Duodenal mucosa (tissue), 2 donors: ENCODE results near the gene ZC3H7B.
A peak's percentile ranks its signal among the peaks of the same experiment; 100 is the strongest.
"Not testable (repeated sequence)": the region's sequence is repeated elsewhere in the genome, so short reads cannot be mapped to it uniquely, and the experiment has no call there.

Source experiments
- H3K27ac ChIP-seq: one replicate; pipeline ENCODE4 v1.7.0; 2013; ENCODE audit warnings: low read depth, low read length
- H3K27me3 ChIP-seq, 2 donors: one replicate each; pipeline ENCODE4 v1.7.0; 2013; ENCODE audit warnings: low read length in 2 of 2, control low read depth in 1 of 2; ENCODE audit not compliant: insufficient read depth in 2 of 2, control insufficient read depth in 1 of 2
- H3K36me3 ChIP-seq, 2 donors: one replicate each; pipeline ENCODE4 v1.7.0; 2013; ENCODE audit warnings: low read length in 2 of 2, control low read depth in 1 of 2; ENCODE audit not compliant: insufficient read depth in 2 of 2, control insufficient read depth in 1 of 2
- H3K4me1 ChIP-seq, 2 donors: one replicate each; pipeline ENCODE4 v1.7.0; 2013; ENCODE audit warnings: low read length in 2 of 2, control low read depth in 1 of 2; ENCODE audit not compliant: insufficient read depth in 2 of 2, control insufficient read depth in 1 of 2
- H3K4me3 ChIP-seq, 2 donors: one replicate each; pipeline ENCODE4 v1.7.0; 2013; ENCODE audit warnings: low read length in 2 of 2, low read depth in 1 of 2
- H3K9ac ChIP-seq, 2 donors: one replicate each; pipeline ENCODE4 v1.7.0; 2013; ENCODE audit warnings: low read length in 2 of 2, low read depth in 1 of 2
- H3K9me3 ChIP-seq, 2 donors: one replicate each; pipeline ENCODE4 v1.7.0; 2013; ENCODE audit warnings: low read length in 2 of 2, control low read depth in 1 of 2; ENCODE audit not compliant: control insufficient read depth in 1 of 2

ZC3H7B gene

DNA sequence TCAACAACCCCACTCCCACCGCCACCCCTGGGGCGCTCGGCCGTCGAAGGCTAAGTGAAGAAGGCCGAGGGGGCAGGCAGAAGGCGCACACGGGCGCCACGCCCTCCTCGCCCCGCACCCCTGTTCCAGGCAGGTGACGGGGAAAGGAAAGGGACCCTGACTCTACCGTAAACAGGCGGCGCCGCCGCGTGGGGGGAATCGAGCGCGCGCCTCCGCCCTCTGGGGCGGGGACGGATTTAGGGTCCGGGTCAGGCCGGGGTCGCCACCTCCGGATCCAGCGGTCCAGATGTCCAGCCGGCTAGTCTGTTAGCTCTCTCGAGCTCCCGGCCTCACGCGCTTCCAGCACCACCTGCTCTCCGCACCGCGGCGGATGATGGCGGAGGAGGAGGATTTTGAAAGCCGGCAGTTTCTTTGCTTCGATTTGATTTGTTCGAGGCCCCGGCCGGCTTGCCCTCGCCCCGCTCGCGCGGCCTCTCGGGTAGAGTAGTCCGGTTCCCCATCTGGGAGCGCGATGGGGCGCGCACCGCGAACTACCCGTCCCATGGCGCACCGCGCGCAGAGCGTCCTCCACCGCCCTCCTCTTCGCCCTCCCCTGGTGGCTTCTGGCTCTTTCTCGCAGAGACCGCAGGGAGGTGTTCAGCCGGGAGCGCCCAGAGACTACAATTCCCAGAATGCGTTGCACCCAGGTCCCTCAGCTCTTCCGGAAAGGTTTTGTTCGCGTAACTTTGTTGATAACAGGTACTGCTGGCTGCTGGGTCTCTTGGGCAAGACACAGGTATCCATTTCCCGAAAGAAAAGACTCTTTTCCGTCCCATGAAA is 15.3 kb upstream of the ZC3H7B start, which contains the start of gene RANGAP1:
Gene RANGAP1, minus strand, starts transcription at position 368 of the 819 bp plus-strand sequence. CDS start 5,143 bp downstream, outside the sequence.
- Histone ChIP-seq H3K27me3 (no peaks in the 10 kb centered on the region), H3K36me3 (peaks cover 0 to 7% of the 10 kb centered on the region in 2 donors), H3K4me1 (peaks cover 16 to 20% of the 10 kb centered on the region in 2 donors), H3K4me3 (peak within 1 kb of the TSS; percentile 82 to 93), H3K9ac (peak within 1 kb of the TSS; percentile 77 to 88), H3K27ac (peak within 1 kb of the TSS; percentile 69), H3K9me3 (no peaks in the 10 kb centered on the region)

DNA sequence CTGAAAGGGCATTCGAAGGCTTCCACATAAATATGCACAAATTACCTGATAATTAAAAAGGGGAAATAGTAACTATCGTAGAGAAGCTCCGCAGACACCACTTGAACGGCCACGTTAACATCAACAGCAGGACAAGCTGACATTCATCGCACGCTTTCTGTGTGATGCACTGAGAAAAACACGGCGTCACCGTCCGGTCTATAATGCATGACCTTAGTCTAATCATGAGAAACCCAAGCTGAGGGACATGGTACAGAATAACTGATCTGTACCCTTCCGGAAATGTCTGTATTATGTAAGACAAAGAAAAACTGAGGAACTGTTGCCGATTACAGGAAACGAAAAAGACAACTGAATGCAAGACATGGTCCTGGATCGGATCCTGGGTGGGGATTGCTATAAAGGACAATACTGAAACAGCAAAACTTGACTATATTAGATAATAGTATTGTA is 14.7 kb upstream of the ZC3H7B start:
- Histone ChIP-seq H3K27ac (peak overlapping the region; percentile 69), H3K36me3 (peaks cover 0 to 6% of the 10 kb centered on the region in 2 donors), H3K9ac (peak overlapping the region; percentile 56 to 71), H3K9me3 (no peaks in the 10 kb centered on the region), H3K27me3 (no peaks in the 10 kb centered on the region), H3K4me1 (peaks cover 16 to 20% of the 10 kb centered on the region in 2 donors), H3K4me3 (peak overlapping the region; percentile 79)

DNA sequence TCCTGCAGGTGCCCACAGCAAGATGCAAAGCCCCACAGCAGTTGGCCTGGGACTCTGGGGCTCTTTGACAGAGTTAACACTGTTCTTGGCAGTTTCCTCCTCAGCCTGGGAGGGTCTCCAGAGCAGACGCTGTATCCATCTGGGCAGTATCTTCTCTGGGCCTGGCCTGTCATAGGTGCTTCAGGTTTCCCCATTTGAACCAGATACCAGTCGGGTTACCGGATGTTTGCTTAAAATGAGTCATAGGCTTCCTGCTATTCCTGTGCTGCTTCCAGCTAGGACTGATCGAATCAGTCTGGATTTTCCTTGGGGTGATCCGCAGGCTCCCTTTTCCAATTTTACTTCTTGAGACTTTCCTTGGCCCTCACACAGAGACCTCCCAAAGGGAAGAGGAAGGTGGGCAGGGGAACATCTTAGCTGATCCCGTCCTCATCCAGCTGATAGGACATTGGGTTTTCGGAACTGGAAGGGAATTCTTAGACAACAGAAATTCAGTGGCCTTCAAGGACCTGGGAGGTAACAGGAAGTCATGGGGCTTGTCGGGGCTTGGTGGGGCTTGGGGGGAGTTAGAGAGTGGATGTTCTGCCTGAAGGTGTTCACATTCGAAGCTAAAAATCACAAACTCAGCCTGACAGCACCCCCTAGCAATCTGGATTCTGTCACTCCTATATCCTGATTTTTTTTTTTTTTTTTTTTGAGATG is 12.9 kb upstream of the ZC3H7B start:
- peak overlapping the region; percentile 33 to 62 for H3K9ac ChIP-seq
- H3K4me3 ChIP-seq, result peak overlapping the region in 1 of 2 donors; percentile 48
- peaks cover 16 to 20% of the 10 kb centered on the region in 2 donors for H3K4me1 ChIP-seq
- H3K27me3 ChIP-seq, result no peaks in the 10 kb centered on the region
- peak overlapping the region; percentile 73 for H3K27ac ChIP-seq
- peaks cover 0 to 6% of the 10 kb centered on the region in 2 donors for H3K36me3 ChIP-seq
- no peaks in the 10 kb centered on the region for H3K9me3 ChIP-seq

GRCh38 chr22:41289671-41290070 is 11.7 kb upstream of the ZC3H7B start:
- no peak overlapping the region for H3K4me3 ChIP-seq
- peaks cover 0 to under 1% of the 10 kb centered on the region in 2 donors for H3K36me3 ChIP-seq
- no peak overlapping the region for H3K27ac ChIP-seq
- no peaks in the 10 kb centered on the region for H3K27me3 ChIP-seq
- no peaks in the 10 kb centered on the region for H3K9me3 ChIP-seq
- H3K4me1 ChIP-seq, result peaks cover 15 to 19% of the 10 kb centered on the region in 2 donors
- no peak overlapping the region for H3K9ac ChIP-seq

DNA sequence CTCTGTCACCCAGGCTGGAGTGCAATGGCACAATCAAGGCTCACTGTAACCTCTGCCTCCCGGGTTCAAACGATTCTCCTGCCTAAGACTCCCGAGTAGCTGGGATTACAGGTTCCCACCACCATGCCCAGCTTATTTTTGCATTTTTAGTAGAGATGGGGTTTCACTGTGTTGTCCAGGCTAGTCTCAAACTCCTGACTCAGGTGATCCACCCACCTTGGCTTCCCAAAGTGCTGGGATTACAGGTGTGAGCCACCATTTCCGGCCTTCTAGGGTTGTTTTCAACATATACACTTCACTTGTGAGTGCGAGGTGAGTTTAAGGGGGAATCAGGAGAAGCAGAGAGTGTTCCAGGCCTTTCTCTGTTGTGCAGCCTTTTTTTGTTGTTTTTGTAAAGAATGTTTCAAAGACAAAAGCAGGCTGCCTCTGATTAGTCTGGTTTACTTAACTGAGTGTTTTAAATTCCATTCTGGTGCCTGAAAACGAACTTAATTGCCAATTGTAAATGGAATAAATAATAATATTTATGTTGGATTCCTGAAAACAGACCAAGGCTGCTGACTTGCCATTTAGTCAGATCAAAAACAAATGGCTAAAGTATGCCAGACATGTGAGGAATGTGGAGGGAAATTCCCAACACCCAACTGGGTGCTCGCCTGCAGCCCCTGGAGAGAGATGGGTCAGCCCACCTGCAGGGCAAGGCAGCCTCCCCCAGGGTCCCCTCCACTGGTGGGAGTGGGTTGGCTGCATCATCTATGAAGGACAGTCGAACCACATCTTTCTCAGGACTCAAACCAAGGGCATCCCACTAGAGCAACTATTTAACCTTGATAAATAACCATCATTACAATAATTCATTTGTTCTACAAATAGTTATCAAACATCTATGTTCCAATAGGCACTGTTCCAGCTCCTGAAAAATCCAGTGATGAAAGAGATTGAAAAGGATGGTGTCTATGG is 10.8 kb upstream of the ZC3H7B start:
- Histone ChIP-seq H3K36me3 (no peaks in the 10 kb centered on the region), H3K27ac (no peak overlapping the region), H3K4me1 (peaks cover 8 to 10% of the 10 kb centered on the region in 2 donors), H3K4me3 (no peak overlapping the region), H3K27me3 (no peaks in the 10 kb centered on the region), H3K9me3 (no peaks in the 10 kb centered on the region), H3K9ac (no peak overlapping the region)

GRCh38 chr22:41294816-41295215 is 6.5 kb upstream of the ZC3H7B start:
- H3K4me3 ChIP-seq, H3K4me1 ChIP-seq, H3K27me3 ChIP-seq, H3K9me3 ChIP-seq, H3K27ac ChIP-seq, H3K36me3 ChIP-seq, H3K9ac ChIP-seq: not testable (repeated sequence)

GRCh38 chr22:41296826-41297667 is 4.3 kb upstream of the ZC3H7B start:
- H3K4me3 ChIP-seq, result no peak overlapping the region
- H3K9ac ChIP-seq, result no peak overlapping the region
- H3K4me1 ChIP-seq, result peaks cover 6% of the 10 kb centered on the region in 2 donors
- no peaks in the 10 kb centered on the region for H3K27me3 ChIP-seq
- H3K27ac ChIP-seq, result no peak overlapping the region
- H3K9me3 ChIP-seq, result no peaks in the 10 kb centered on the region
- H3K36me3 ChIP-seq, result no peaks in the 10 kb centered on the region

- H3K9ac ChIP-seq, result peak overlapping the region in 1 of 2 donors; percentile 81
Measured at GRCh38 chr22:41300661-41301060, 664 bp upstream of the ZC3H7B start.

More at GRCh38 chr22:41300661-41301060, 664 bp upstream of the ZC3H7B start:
- no peak overlapping the region for H3K27ac ChIP-seq
- H3K36me3 ChIP-seq, result peaks cover 0 to 4% of the 10 kb centered on the region in 2 donors
- H3K4me1 ChIP-seq, result peaks cover 16 to 17% of the 10 kb centered on the region in 2 donors
- no peaks in the 10 kb centered on the region for H3K9me3 ChIP-seq
- H3K4me3 ChIP-seq, result peak overlapping the region; percentile 74 to 80
- H3K27me3 ChIP-seq, result no peaks in the 10 kb centered on the region
